ENCODE results near the gene IGF1R. TPM values are rescaled to one million over a fixed set of nuclear protein-coding genes. Genes with fewer than 3 reads are reported as not detected.

IGF1R gene
- total RNA-seq, 1 experiment from 2014 or later: 16.3 TPM

DNA sequence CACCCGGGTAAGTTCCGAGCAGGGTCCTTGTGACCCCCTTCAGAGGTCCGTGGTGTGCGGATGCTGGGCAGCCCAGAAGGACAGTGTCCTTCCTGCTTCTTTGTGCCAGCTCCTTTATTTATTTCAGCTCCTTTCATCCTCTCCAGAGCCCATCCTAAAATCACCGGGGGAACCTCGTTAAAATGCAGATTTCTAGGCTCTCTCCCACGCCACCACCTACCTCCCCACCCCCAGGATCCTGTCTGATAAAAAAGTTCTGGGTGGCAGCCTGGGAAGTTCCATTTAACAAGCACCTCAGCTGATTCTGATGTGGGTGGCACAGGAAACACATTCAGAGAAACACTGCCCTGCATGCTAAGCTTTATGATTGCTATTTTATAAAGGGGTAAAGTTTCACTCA, 12.5 kb upstream of the IGF1R start:
- CTCF ChIA-PET: interaction anchor here (3.2 kb wide), 1 partner anchor 11 kb away, joined by 8 read pairs; no protein-coding TSS in a partner anchor
- peaks cover 71% of the 10 kb centered on the region for H3K27me3 ChIP-seq (ENCODE audit: insufficient read depth, low read length)
- intact Hi-C loops (cut with micrococcal nuclease): no loop called here
- H3K9me3 ChIP-seq (ENCODE audit: control insufficient read depth in 1 of 2, insufficient read depth in 1 of 2, low read depth in 1 of 2, low read length in 2 of 2): no peaks in the 10 kb centered on the region
- no peak for TF ChIP-seq SP1 (IDR thresholded peaks at IDR 0.05; ENCODE audit: low read depth)
- no peak for TF ChIP-seq REST (IDR thresholded peaks at IDR 0.05; ENCODE audit: low read depth)
- no peak for TF ChIP-seq JUND (IDR thresholded peaks at IDR 0.05)
- H2AFZ ChIP-seq (ENCODE audit: low read depth, low read length, poor library complexity, severe bottlenecking): no peak overlapping the region
- H3K4me2 ChIP-seq (ENCODE audit: low read length): no peak overlapping the region
- H3K9me2 ChIP-seq (ENCODE audit: insufficient read depth): no peaks in the 10 kb centered on the region
- POLR2A ChIA-PET: no interaction called here
- no peak overlapping the region for H3K9ac ChIP-seq (ENCODE audit: low read length)
- H3K79me2 ChIP-seq (ENCODE audit: insufficient read depth, low read length): no peaks in the 10 kb centered on the region
- no peak for DNase-seq (ENCODE audit: low read depth, low spot score)
- RAD21 ChIA-PET (ENCODE audit: low non-redundant PET in 1 of 2, low total read pairs in 2 of 2, uncharacterized antibody in 2 of 2, unreplicated experiment in 2 of 2): no interaction called here
- H3K4me1 ChIP-seq (ENCODE audit: control insufficient read depth in 1 of 2, insufficient read depth in 2 of 2, low read length in 2 of 2): no peaks in the 10 kb centered on the region
- H3K4me3 ChIP-seq (replicated peaks in 1 of 2; ENCODE audit: low read depth in 1 of 2, low read length in 2 of 2): no peak overlapping the region
- no TSS peak for BruUV-seq (replicated peaks)
- no peaks in the 10 kb centered on the region for H3K36me3 ChIP-seq (ENCODE audit: control insufficient read depth in 1 of 2, insufficient read depth in 2 of 2, low read length in 2 of 2)
- H4K20me1 ChIP-seq (ENCODE audit: insufficient read depth): no peaks in the 10 kb centered on the region
- no peak for ATAC-seq
- no peak overlapping the region for H3K27ac ChIP-seq (ENCODE audit: low read depth, low read length)

- H3K4me3 ChIP-seq (replicated peaks in 1 of 2; ENCODE audit: low read depth in 1 of 2, low read length in 2 of 2): no peak overlapping the region
- H4K20me1 ChIP-seq (ENCODE audit: insufficient read depth): no peaks in the 10 kb centered on the region
- ChIA-PET CTCF (no interaction called here), POLR2A (no interaction called here), RAD21 (ENCODE audit: low non-redundant PET in 1 of 2, low total read pairs in 2 of 2, uncharacterized antibody in 2 of 2, unreplicated experiment in 2 of 2) (no interaction called here)
- no peak for ATAC-seq
- H3K27me3 ChIP-seq (ENCODE audit: insufficient read depth, low read length): peaks cover 81% of the 10 kb centered on the region
- DNase-seq (ENCODE audit: low read depth, low spot score): no peak
- intact Hi-C loops (cut with micrococcal nuclease): no loop called here
- BruUV-seq (replicated peaks): no TSS peak
- H2AFZ ChIP-seq (ENCODE audit: low read depth, low read length, poor library complexity, severe bottlenecking): no peak overlapping the region
- H3K9me3 ChIP-seq (ENCODE audit: control insufficient read depth in 1 of 2, insufficient read depth in 1 of 2, low read depth in 1 of 2, low read length in 2 of 2): no peaks in the 10 kb centered on the region
- H3K4me2 ChIP-seq (ENCODE audit: low read length): no peak overlapping the region
- no peak overlapping the region for H3K9ac ChIP-seq (ENCODE audit: low read length)
- H3K36me3 ChIP-seq (ENCODE audit: control insufficient read depth in 1 of 2, insufficient read depth in 2 of 2, low read length in 2 of 2): no peaks in the 10 kb centered on the region
- no peaks in the 10 kb centered on the region for H3K79me2 ChIP-seq (ENCODE audit: insufficient read depth, low read length)
- H3K27ac ChIP-seq (ENCODE audit: low read depth, low read length): no peak overlapping the region
- peaks cover 3 to 11% of the 10 kb centered on the region in 2 experiments; a peak in 3 of 4 replicates for H3K4me1 ChIP-seq (ENCODE audit: control insufficient read depth in 1 of 2, insufficient read depth in 2 of 2, low read length in 2 of 2)
- no peaks in the 10 kb centered on the region for H3K9me2 ChIP-seq (ENCODE audit: insufficient read depth)
- TF ChIP-seq YY1 (IDR thresholded peaks at IDR 0.05; ENCODE audit: extremely low read depth, insufficient replicate concordance, low read depth, low read length) (no peak), ZFX (IDR thresholded peaks at IDR 0.05) (no peak), CEBPB (IDR thresholded peaks at IDR 0.05; ENCODE audit: low read depth) (no peak), SP1 (IDR thresholded peaks at IDR 0.05; ENCODE audit: low read depth) (no peak), RAD21 (IDR thresholded peaks at IDR 0.05; ENCODE audit: low read depth) (no peak), POLR2AphosphoS5 (IDR thresholded peaks at IDR 0.05; ENCODE audit: low read depth, low read length) (no peak), CBX3 (IDR thresholded peaks at IDR 0.05; ENCODE audit: low read depth) (no peak), TCF7L2 (IDR thresholded peaks at IDR 0.05; ENCODE audit: borderline replicate concordance, extremely low read depth, insufficient read depth, insufficient read length) (no peak), ATF3 (IDR thresholded peaks at IDR 0.05) (no peak), ZNF274 (IDR thresholded peaks at IDR 0.05; ENCODE audit: low read depth, low read length) (no peak), SIN3A (IDR thresholded peaks at IDR 0.05; ENCODE audit: low read depth) (no peak), EGR1 (IDR thresholded peaks at IDR 0.05; ENCODE audit: low read depth) (no peak), SRF (IDR thresholded peaks at IDR 0.05; ENCODE audit: low read depth) (no peak), EZH2phosphoT487 (IDR thresholded peaks at IDR 0.05; ENCODE audit: borderline replicate concordance) (no peak)
- TF ChIP-seq, protein P1, sequence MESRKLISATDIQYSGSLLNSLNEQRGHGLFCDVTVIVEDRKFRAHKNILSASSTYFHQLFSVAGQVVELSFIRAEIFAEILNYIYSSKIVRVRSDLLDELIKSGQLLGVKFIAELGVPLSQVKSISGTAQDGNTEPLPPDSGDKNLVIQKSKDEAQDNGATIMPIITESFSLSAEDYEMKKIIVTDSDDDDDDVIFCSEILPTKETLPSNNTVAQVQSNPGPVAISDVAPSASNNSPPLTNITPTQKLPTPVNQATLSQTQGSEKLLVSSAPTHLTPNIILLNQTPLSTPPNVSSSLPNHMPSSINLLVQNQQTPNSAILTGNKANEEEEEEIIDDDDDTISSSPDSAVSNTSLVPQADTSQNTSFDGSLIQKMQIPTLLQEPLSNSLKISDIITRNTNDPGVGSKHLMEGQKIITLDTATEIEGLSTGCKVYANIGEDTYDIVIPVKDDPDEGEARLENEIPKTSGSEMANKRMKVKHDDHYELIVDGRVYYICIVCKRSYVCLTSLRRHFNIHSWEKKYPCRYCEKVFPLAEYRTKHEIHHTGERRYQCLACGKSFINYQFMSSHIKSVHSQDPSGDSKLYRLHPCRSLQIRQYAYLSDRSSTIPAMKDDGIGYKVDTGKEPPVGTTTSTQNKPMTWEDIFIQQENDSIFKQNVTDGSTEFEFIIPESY (IDR thresholded peaks at IDR 0.05; ENCODE audit: extremely low read depth, insufficient replicate concordance, low read length): no peak
Measured at GRCh38 chr15:98643115-98643514, 5.2 kb upstream of the IGF1R start.
